M059J (cell line): ENCODE measurements around the gene KCNQ4. TPM values are rescaled to one million over a fixed set of nuclear protein-coding genes. Genes with fewer than 3 reads are reported as not detected.

ENCODE experiments used
- DNase-seq: peaks from one replicate; pipeline ENCODE4 v3.0.0-alpha.2; 2012; ENCODE audit warnings: low read depth
- total RNA-seq: library from RNA; depleted of rRNA; stranded (reverse); fragments of >200 nt; shearing (Covaris generic); gene quantifications from 2 replicates; pipeline ENCODE4 v1.2.3, GENCODE V29; 2014

Gene KCNQ4
- total RNA-seq, 1 experiment from 2014 or later, result not detected

GRCh38 chr1:40818264-40818961, 34.8 kb downstream of the KCNQ4 start:
- no peak for DNase-seq

GRCh38 chr1:40819101-40819500, 35.5 kb downstream of the KCNQ4 start:
- DNase-seq, result no peak

DNA sequence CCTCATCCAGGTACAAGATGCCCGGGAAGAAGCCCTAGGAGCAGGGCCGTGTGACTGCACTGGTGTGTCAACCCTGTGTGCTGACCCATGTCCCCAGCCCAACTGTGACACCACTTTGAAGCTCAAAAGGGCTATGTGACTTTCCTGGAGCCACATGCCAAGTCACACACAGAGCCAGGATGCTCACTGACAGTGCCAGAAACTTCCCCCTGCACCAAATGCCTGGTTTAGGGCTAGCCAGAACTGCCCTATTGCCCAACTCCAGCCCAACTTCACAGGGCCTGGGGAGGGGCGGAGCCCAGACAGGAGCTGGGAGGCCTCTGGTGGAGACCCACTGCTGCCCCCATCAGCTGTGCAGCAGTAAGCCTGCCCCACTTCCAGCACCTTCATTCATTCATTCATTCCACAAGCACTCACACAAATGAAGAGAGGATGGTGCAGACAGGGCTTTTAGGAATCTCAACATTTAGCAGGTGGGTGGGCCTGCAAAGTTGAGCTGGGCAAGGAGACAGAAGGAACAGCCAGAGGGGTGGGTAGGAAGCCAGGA, 36.7 kb downstream of the KCNQ4 start:
- no peak for DNase-seq

- DNase-seq, result no peak
These were observed 37.5 kb downstream of the KCNQ4 start for GRCh38 chr1:40820911-40821693.

DNA sequence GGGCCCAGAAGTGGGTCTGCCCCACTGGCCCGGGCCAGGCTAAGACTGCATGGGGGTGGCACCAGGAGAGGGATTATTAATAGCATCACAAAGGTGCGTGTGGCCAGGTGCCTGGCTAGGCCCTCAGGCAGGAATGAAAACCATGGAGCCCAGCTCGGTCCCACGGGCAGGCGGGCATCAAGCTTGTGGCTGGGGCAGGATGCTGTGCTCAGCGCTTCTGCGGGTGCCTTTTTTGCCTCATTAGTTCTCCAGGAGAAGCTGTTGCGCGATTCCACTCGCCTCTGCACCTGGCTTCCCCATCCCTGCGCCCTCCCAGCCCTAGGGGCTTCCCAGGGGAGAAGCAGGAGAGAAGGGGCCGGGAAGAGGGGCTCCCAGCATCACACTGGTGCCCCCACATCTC, 39.3 kb downstream of the KCNQ4 start:
- DNase-seq, result no peak

DNA sequence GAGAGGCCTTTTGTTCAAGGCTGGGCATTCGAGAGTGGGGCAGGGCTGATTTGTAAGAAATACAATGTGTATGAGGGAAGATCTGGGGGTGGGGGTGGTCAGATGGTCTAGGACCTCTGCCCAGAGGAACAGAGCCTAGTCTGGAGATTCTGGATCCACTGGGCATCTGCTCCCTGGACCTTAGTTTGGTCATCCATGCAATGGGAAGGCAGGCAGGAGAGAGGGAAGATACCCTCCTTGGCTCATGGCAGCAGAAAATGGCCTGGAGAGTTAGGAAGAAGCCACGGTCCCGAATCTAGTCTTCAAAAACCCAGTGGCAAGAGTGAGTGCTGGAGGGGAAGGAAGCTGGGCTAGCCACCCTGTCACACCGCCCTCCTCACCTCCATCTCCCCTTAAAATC, 39.8 kb downstream of the KCNQ4 start:
- DNase-seq, result no peak

DNA sequence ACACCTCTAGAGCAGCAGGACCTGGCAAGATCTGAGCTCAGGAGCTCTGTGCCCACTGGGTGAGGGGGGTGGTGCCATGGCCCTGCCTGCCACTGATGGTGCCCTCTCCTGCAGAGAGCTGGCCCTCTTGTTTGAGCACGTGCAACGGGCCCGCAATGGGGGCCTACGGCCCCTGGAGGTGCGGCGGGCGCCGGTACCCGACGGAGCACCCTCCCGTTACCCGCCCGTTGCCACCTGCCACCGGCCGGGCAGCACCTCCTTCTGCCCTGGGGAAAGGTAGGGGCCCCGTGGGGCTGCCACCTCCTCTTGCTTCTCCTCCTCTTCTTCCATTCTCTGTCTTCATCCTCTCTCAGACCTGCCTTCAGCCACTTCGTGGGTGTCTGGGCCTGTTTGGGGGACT, 40.4 kb downstream of the KCNQ4 start:
- no peak for DNase-seq

- peak; percentile 20 for DNase-seq
These were observed 41.2 kb downstream of the KCNQ4 start for GRCh38 chr1:40824591-40825434.

GRCh38 chr1:40825435-40825788, 41.8 kb downstream of the KCNQ4 start:
- no peak for DNase-seq

GRCh38 chr1:40825996-40826395, 42.4 kb downstream of the KCNQ4 start:
- DNase-seq, result no peak

GRCh38 chr1:40829631-40830245, 46.2 kb downstream of the KCNQ4 start:
- no peak for DNase-seq

DNA sequence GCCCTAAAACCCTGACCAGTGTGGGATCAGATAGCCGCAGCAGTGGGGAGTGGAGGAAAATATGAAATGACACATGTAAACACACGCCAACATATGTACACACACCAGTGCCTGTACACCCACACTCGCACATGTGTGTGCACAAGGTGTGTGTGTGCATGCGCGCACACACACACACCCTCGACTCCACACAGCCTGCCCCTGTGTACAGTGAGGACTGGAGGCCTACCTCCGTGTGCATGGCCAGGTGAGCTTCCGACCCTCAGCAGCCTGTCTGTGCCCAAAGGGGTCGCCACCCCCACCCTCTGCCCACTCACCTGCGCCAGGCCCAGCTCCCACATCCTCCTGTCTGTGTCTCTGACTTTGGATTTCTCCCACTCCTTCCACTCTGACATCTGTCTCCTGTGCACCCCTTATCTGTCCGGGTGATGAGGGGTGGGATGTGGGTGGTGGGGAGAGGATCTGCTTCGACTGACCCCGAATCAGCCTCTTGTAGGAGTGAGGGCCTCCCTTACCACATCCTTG, 46.9 kb downstream of the KCNQ4 start:
- no peak for DNase-seq

GRCh38 chr1:40831001-40831732, 47.6 kb downstream of the KCNQ4 start:
- DNase-seq, result no peak

GRCh38 chr1:40833979-40834378, 50.4 kb downstream of the KCNQ4 start:
- no peak for DNase-seq

GRCh38 chr1:40834968-40835545, 51.5 kb downstream of the KCNQ4 start:
- DNase-seq, result peak; percentile 34

DNA sequence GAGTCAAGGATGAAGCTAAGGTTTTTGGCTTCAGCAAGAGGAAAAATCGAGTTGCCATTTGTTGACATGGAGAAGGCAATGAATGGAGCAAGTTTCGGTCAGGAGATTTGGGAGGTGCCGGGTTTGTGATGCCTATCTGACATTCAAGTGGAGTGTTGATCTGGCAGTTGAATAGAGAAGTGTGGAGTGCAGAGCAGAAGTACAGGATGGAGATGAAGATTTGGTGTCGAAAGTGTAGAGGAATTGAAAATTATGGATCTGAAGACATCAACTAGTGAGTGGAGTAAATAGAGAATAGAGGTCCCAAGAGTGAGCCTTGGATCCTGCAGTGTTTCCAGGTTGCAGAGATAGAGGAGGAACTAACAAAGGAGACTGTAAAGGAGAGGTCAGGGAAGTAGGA, 52.7 kb downstream of the KCNQ4 start:
- DNase-seq, result no peak

DNA sequence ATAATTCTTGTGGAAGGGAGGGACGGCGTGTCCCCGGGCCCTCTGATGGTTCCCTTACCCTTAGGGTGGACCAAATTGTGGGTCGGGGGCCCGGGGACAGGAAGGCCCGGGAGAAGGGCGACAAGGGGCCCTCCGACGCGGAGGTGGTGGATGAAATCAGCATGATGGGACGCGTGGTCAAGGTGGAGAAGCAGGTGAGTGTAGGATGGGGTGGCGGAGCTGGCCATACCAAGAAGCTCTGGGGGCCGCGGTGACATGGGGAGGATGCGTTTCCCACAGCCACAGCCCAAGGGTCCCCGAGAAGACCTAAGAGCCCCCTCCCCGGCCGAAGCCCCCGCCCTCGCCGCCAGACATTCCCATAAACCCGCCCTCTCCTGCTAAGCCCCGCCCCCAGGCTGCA, 54.0 kb downstream of the KCNQ4 start:
- no peak for DNase-seq

DNA sequence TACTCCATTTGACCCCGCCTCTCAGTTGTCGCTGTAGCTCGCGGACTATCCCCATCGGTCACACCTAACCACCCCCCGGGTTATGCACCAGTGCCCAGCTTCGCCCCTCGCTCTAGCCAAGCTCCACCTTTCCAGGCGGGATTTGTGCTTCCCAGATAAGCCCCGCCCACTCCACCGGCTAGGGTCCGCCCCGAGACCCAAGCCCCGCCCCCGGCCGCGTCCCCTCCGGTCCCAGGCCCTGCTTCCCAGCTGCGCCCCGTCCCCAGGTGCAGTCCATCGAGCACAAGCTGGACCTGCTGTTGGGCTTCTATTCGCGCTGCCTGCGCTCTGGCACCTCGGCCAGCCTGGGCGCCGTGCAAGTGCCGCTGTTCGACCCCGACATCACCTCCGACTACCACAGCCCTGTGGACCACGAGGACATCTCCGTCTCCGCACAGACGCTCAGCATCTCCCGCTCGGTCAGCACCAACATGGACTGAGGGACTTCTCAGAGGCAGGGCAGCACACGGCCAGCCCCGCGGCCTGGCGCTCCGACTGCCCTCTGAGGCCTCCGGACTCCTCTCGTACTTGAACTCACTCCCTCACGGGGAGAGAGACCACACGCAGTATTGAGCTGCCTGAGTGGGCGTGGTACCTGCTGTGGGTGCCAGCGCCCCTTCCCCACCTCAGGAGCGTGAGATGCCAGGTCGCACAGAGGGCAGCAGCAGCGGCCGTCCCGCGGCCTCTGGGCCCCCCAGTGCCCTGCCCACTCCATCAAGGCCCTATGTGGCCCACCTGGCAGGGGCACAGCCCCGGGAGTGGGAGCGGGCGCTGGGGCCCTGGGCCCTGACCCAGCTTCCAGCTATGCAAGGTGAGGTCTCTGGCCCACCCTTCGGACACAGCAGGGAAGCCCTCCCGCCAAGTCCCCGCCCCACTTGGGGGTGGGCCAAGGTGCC, 54.7 kb downstream of the KCNQ4 start:
- no peak for DNase-seq
